Measurements from ENCODE around the gene TSPAN16.
"Not testable (repeated sequence)": the region's sequence is repeated elsewhere in the genome, so short reads cannot be mapped to it uniquely, and the experiment has no call there.

TSPAN16 gene

GRCh38 chr19:11321191-11322126, 25.5 kb downstream of the TSPAN16 start:
- no peak for DNase-seq

GRCh38 chr19:11322269-11323024, 26.5 kb downstream of the TSPAN16 start:
- no peak for DNase-seq

- no peak for DNase-seq
Measured at GRCh38 chr19:11323601-11324078, 27.7 kb downstream of the TSPAN16 start.

GRCh38 chr19:11324079-11324661, 28.2 kb downstream of the TSPAN16 start:
- peak; percentile 93 for DNase-seq

GRCh38 chr19:11324748-11325389, 28.9 kb downstream of the TSPAN16 start:
- no peak for DNase-seq

GRCh38 chr19:11325544-11325943, 29.6 kb downstream of the TSPAN16 start:
- DNase-seq: no peak

GRCh38 chr19:11330127-11330526, 34.2 kb downstream of the TSPAN16 start:
- no peak for DNase-seq

- no peak for DNase-seq
Measured at GRCh38 chr19:11331502-11331901, 35.5 kb downstream of the TSPAN16 start.

- no peak for DNase-seq
Measured at GRCh38 chr19:11332822-11333221, 36.9 kb downstream of the TSPAN16 start.

- not testable (repeated sequence) for DNase-seq
Measured at GRCh38 chr19:11333838-11334237, 37.9 kb downstream of the TSPAN16 start.

- DNase-seq: no peak
Measured at GRCh38 chr19:11335449-11336146, 39.6 kb downstream of the TSPAN16 start.

GRCh38 chr19:11337080-11337479, 41.1 kb downstream of the TSPAN16 start:
- no peak for DNase-seq

GRCh38 chr19:11338121-11338520, 42.2 kb downstream of the TSPAN16 start:
- DNase-seq: no peak

GRCh38 chr19:11338569-11339253, 42.8 kb downstream of the TSPAN16 start:
- no peak for DNase-seq

- peak; percentile 84 for DNase-seq
Measured at GRCh38 chr19:11339254-11340098, 43.5 kb downstream of the TSPAN16 start, which contains the start of gene RAB3D. Gene RAB3D, minus strand, starts transcription at chr19:11339657. Its CDS starts 2,258 bp downstream, at chr19:11337399.

GRCh38 chr19:11340099-11340467, 44.1 kb downstream of the TSPAN16 start:
- DNase-seq: not testable (repeated sequence)

GRCh38 chr19:11342429-11342828, 46.5 kb downstream of the TSPAN16 start:
- no peak for DNase-seq

GRCh38 chr19:11345122-11345803, 49.3 kb downstream of the TSPAN16 start:
- no peak for DNase-seq

- DNase-seq: peak; percentile 100
Measured at GRCh38 chr19:11346104-11346940, 50.4 kb downstream of the TSPAN16 start, which contains the start of the genes CCDC159 and TMEM205. Gene CCDC159, plus strand, starts transcription at chr19:11346519. Its CDS starts 88 bp downstream, at chr19:11346607. Gene TMEM205, minus strand, starts transcription at chr19:11346268. Its CDS starts 649 bp downstream, at chr19:11345619.

Data from EL (cell line).